ENCODE data around the gene PNPLA4.

DNA sequence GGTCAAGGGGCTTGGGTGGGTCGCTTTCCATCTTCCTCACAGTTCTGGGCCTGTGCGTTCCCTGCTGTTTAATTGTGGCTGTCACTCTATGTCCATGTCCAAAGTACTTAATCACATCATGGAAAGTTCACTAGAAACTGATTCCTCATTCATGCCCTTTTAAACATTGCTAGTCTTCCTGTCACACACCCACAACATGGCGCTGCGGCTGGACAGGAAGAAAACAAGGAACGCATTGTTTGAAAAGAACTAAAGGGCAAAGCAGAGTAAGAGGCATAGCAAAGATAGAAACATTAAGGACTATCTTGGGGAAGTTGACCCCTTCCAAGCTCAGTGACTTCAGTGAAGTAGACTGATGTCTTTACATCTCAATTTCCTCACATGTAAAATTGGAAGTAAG lies 18.4 kb downstream of the PNPLA4 start:
- TF ChIP-seq, protein P1, sequence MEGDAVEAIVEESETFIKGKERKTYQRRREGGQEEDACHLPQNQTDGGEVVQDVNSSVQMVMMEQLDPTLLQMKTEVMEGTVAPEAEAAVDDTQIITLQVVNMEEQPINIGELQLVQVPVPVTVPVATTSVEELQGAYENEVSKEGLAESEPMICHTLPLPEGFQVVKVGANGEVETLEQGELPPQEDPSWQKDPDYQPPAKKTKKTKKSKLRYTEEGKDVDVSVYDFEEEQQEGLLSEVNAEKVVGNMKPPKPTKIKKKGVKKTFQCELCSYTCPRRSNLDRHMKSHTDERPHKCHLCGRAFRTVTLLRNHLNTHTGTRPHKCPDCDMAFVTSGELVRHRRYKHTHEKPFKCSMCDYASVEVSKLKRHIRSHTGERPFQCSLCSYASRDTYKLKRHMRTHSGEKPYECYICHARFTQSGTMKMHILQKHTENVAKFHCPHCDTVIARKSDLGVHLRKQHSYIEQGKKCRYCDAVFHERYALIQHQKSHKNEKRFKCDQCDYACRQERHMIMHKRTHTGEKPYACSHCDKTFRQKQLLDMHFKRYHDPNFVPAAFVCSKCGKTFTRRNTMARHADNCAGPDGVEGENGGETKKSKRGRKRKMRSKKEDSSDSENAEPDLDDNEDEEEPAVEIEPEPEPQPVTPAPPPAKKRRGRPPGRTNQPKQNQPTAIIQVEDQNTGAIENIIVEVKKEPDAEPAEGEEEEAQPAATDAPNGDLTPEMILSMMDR (IDR thresholded peaks at IDR 0.05; ENCODE audit: extremely low read depth in 1 of 2, insufficient read depth in 1 of 2, low read depth in 1 of 2, low read length in 2 of 2): no peak
- no peak for TF ChIP-seq POLR2AphosphoS5 (IDR thresholded peaks at IDR 0.05; ENCODE audit: insufficient read depth, low read depth, low read length)

Data from endothelial cell of umbilical vein (primary cell).